Liver (tissue), 9 donors: ENCODE data around the gene CD101. TPM values are rescaled to one million over a fixed set of nuclear protein-coding genes. Genes with fewer than 3 reads are reported as not detected.

Experiments used
- DNase-seq: peaks from one replicate; pipeline ENCODE4 v3.0.0-alpha.2; 2017; ENCODE audit warnings: low spot score
- H3K27ac ChIP-seq, 2 donors: one replicate each; pipeline ENCODE4 v1.7.0; 2013; ENCODE audit warnings: inconsistent platforms in 2 of 2, low read length in 2 of 2, control low read depth in 1 of 2, low read depth in 1 of 2, mild to moderate bottlenecking in 1 of 2
- H3K27me3 ChIP-seq, 4 donors: one replicate each; pipeline versions ENCODE4 v1.6.1 to v1.7.0; 2013; ENCODE audit warnings: low read length in 3 of 4, inconsistent platforms in 1 of 4, mild to moderate bottlenecking in 1 of 4, moderate library complexity in 1 of 4; ENCODE audit not compliant: control insufficient read depth in 4 of 4, insufficient read depth in 4 of 4
- H3K36me3 ChIP-seq, 4 donors: one replicate each; pipeline versions ENCODE4 v1.6.1 to v1.7.0; 2013; ENCODE audit warnings: low read length in 3 of 4, mild to moderate bottlenecking in 3 of 4, low read depth in 1 of 4, moderate library complexity in 1 of 4; ENCODE audit not compliant: control insufficient read depth in 4 of 4, insufficient read depth in 3 of 4
- H3K4me1 ChIP-seq, 4 donors: one replicate each; pipeline versions ENCODE4 v1.6.1 to v1.7.0; 2013; ENCODE audit warnings: low read length in 3 of 4, mild to moderate bottlenecking in 3 of 4, moderate library complexity in 1 of 4; ENCODE audit not compliant: control insufficient read depth in 4 of 4, insufficient read depth in 4 of 4
- H3K4me3 ChIP-seq, 3 donors: one replicate each; pipeline versions ENCODE4 v1.6.1 to v1.7.0; 2013; ENCODE audit warnings: low read length in 3 of 3, control low read depth in 1 of 3, low read depth in 1 of 3, mild to moderate bottlenecking in 1 of 3
- H3K9ac ChIP-seq, 2 donors: one replicate each; pipeline ENCODE4 v1.7.0; 2013; ENCODE audit warnings: low read length in 2 of 2, mild to moderate bottlenecking in 2 of 2, moderate library complexity in 2 of 2, control low read depth in 1 of 2, low read depth in 1 of 2
- H3K9me3 ChIP-seq, 4 donors: one replicate each; pipeline versions ENCODE4 v1.6.1 to v1.7.0; 2013; ENCODE audit warnings: low read length in 3 of 4; ENCODE audit not compliant: control insufficient read depth in 4 of 4
- ATF3 ChIP-seq: IDR thresholded peaks from 2 replicates; pipeline ENCODE4 v1.6.1; 2016; ENCODE audit warnings: antibody characterized with exemption
- FOXA1 ChIP-seq: IDR thresholded peaks from 2 replicates; pipeline ENCODE4 v1.6.1; 2016; ENCODE audit warnings: antibody characterized with exemption
- FOXA2 ChIP-seq: IDR thresholded peaks from 2 replicates; pipeline ENCODE4 v1.6.1; 2016; ENCODE audit warnings: antibody characterized with exemption
- GABPA ChIP-seq, 2 donors: IDR thresholded peaks in 1 of 2; conservative IDR thresholded peaks in 1 of 2; 2 replicates each; pipeline ENCODE4 v1.6.1; 2016; ENCODE audit warnings: antibody characterized with exemption in 2 of 2, mild to moderate bottlenecking in 1 of 2, moderate library complexity in 1 of 2
- HNF4A ChIP-seq, 2 donors: conservative IDR thresholded peaks; 2 replicates each; pipeline ENCODE4 v1.6.1; 2016; ENCODE audit warnings: antibody characterized with exemption in 2 of 2, mild to moderate bottlenecking in 2 of 2
- MAX ChIP-seq: IDR thresholded peaks from 2 replicates; pipeline ENCODE4 v1.6.1; 2016; ENCODE audit warnings: antibody characterized with exemption
- NR2F2 ChIP-seq: IDR thresholded peaks from 2 replicates; pipeline ENCODE4 v1.6.1; 2016; ENCODE audit warnings: antibody characterized with exemption
- RAD21 ChIP-seq, 2 donors: IDR thresholded peaks; 2 replicates each; pipeline ENCODE4 v1.6.1; 2016; ENCODE audit warnings: antibody characterized with exemption in 2 of 2, mild to moderate bottlenecking in 2 of 2
- REST ChIP-seq: IDR thresholded peaks from 2 replicates; pipeline ENCODE4 v1.6.1; 2016; ENCODE audit warnings: antibody characterized with exemption, mild to moderate bottlenecking
- RXRA ChIP-seq, 2 donors: IDR thresholded peaks; 2 replicates each; pipeline ENCODE4 v1.6.1; 2017 to 2018; ENCODE audit warnings: antibody characterized with exemption in 2 of 2, mild to moderate bottlenecking in 1 of 2
- SP1 ChIP-seq: IDR thresholded peaks from 2 replicates; pipeline ENCODE4 v1.6.1; 2018; ENCODE audit warnings: antibody characterized with exemption, mild to moderate bottlenecking
- YY1 ChIP-seq: IDR thresholded peaks from 2 replicates; pipeline ENCODE4 v1.6.1; 2016; ENCODE audit warnings: antibody characterized with exemption, mild to moderate bottlenecking
- ZBTB33 ChIP-seq: IDR thresholded peaks from 2 replicates; pipeline ENCODE4 v1.6.1; 2016; ENCODE audit warnings: antibody characterized with exemption
- WGBS: extraction: QIAGEN DNeasy Blood & Tissue Kit; methylation state at CpG from one replicate; pipeline ENCODE4 v1.1.7; 2013; 5-methylcytosine and 5-hydroxymethylcytosine counted together
- polyA plus RNA-seq, 2 donors: library from polyadenylated mRNA; stranded (reverse) in 1 of 2; unstranded in 1 of 2; fragments of 200-250 nt in 1 of 2; fragments of >200 nt in 1 of 2; fragmentation: Nextera tagmentation in 1 of 2; extraction: Ambion mirVana in 1 of 2; gene quantifications; one replicate each; pipeline versions ENCODE4 v1.2.1 to v1.2.3, GENCODE V29; 2013 to 2015
- total RNA-seq, 2 donors: library from RNA; depleted of rRNA; stranded (reverse); fragments of >200 nt; gene quantifications; one replicate each; pipeline ENCODE4 v1.2.3, GENCODE V29; 2014
- donor health status: healthy.
- donor health status: healthy.
- donor health status: healthy.
- donor health status: healthy.
- donor health status: healthy.

The CD101 gene
- total and polyA plus RNA-seq, 4 donors, result 0.24 to 2.0 (median 0.65) TPM

- peak overlapping the region; percentile 8 to 36 for H3K9ac ChIP-seq
- no peak for TF ChIP-seq FOXA2
- no peak for TF ChIP-seq NR2F2
- TF ChIP-seq YY1, result peak; percentile 21
- H3K36me3 ChIP-seq, result no peaks in the 10 kb centered on the region
- under 1% methylated on average over 18 of the region's 18 CpGs for WGBS
- H3K27ac ChIP-seq, result peak overlapping the region; percentile 21 to 28
- H3K4me1 ChIP-seq, result peaks cover 2 to 16% (median 12%) of the 10 kb centered on the region in 4 donors
- no peaks in the 10 kb centered on the region for H3K27me3 ChIP-seq
- DNase-seq, result peak; percentile 66
- peak overlapping the region; percentile 69 to 97 (median 73) for H3K4me3 ChIP-seq
- H3K9me3 ChIP-seq, result no peaks in the 10 kb centered on the region
Measured at GRCh38 chr1:117059334-117059677, 57.7 kb downstream of the CD101 start.

GRCh38 chr1:117059678-117060440, 58.3 kb downstream of the CD101 start, which contains the start of gene TTF2:
Gene TTF2, plus strand, starts transcription at chr1:117060326. Its CDS starts 21 bp downstream, at chr1:117060347.
- H3K9ac ChIP-seq, result peak within 1 kb of the TSS; percentile 8 to 69
- H3K27ac ChIP-seq, result peak within 1 kb of the TSS; percentile 21 to 28
- peaks cover 2 to 16% (median 12%) of the 10 kb centered on the region in 4 donors for H3K4me1 ChIP-seq
- under 1% methylated on average over 48 of the region's 48 CpGs for WGBS
- H3K27me3 ChIP-seq, result no peaks in the 10 kb centered on the region
- H3K9me3 ChIP-seq, result no peaks in the 10 kb centered on the region
- peak; percentile 95 for DNase-seq
- peak within 1 kb of the TSS; percentile 69 to 97 (median 85) for H3K4me3 ChIP-seq
- no peaks in the 10 kb centered on the region for H3K36me3 ChIP-seq
- peak; percentile 88 for TF ChIP-seq SP1
- TF ChIP-seq ZBTB33, result no peak
- peak in 1 of 2 donors; percentile 78 for TF ChIP-seq GABPA (IDR thresholded peaks at IDR 0.05 in 1 of 2, conservative IDR thresholded peaks at IDR 0.05 in 1 of 2)
- TF ChIP-seq RAD21 (IDR thresholded peaks at IDR 0.05), result peak; percentile 27 to 32
- TF ChIP-seq YY1, result peak; percentile 67
- peak; percentile 36 for TF ChIP-seq MAX
- TF ChIP-seq HNF4A (conservative IDR thresholded peaks at IDR 0.05), result peak; percentile 7 to 30
- TF ChIP-seq RXRA (IDR thresholded peaks at IDR 0.05), result peak in 1 of 2 donors; percentile 36
- no peak for TF ChIP-seq FOXA1
- TF ChIP-seq NR2F2, result peak; percentile 68

- 28% methylated on average over 42 of the region's 42 CpGs for WGBS
- H3K4me3 ChIP-seq, result peak overlapping the region; percentile 69 to 97 (median 85)
- H3K9me3 ChIP-seq, result no peaks in the 10 kb centered on the region
- no peaks in the 10 kb centered on the region for H3K36me3 ChIP-seq
- H3K9ac ChIP-seq, result peak overlapping the region in 1 of 2 donors; percentile 69
- DNase-seq, result no peak
- peaks cover 2 to 16% (median 12%) of the 10 kb centered on the region in 4 donors for H3K4me1 ChIP-seq
- no peaks in the 10 kb centered on the region for H3K27me3 ChIP-seq
- no peak overlapping the region for H3K27ac ChIP-seq
- TF ChIP-seq YY1 (no peak), ATF3 (no peak), SP1 (no peak), FOXA1 (no peak), REST (no peak), ZBTB33 (no peak), RAD21 (IDR thresholded peaks at IDR 0.05) (no peak), MAX (no peak), NR2F2 (no peak)
Measured at GRCh38 chr1:117060441-117061317, 59.1 kb downstream of the CD101 start.
